GM12878 (cell line): Measurements from ENCODE around the gene NDUFS6. TPM values are rescaled to one million over a fixed set of nuclear protein-coding genes. Genes with fewer than 3 reads are reported as not detected.

Experiments used
- ATAC-seq: fragments of 200-7000 bp; cut with Tn5 transposase; 3 replicates; pipeline ENCODE4 v1.9.1; 2020; ENCODE audit warnings: mild to moderate bottlenecking, moderate library complexity
- BruUV-seq: library from RNA; stranded (reverse); fragments of 400-500 nt; replicated peaks from 2 replicates; lab custom pipeline; 2021; lab: Mats Ljungman, UMichigan
- CTCF ChIA-PET: fragments of 300-600 bp; sonication (Branson Sonifier 250); formaldehyde crosslinking; extraction: SDS; loops from one replicate; lab custom pipeline; 2021; ENCODE audit warnings: inconsistent platforms; lab: Yijun Ruan, JAX
- POLR2A ChIA-PET: fragments of 350-600 bp; formaldehyde crosslinking; extraction: SDS; loops from one replicate; lab custom pipeline; 2021; ENCODE audit warnings: inconsistent platforms; lab: Charles Lee
- RAD21 ChIA-PET: fragments of 300-600 bp; sonication (Branson Sonifier 250); formaldehyde crosslinking; loops from one replicate; lab custom pipeline; 2023; ENCODE audit warnings: antibody characterized with exemption; ENCODE audit not compliant: unreplicated experiment; lab: Charles Lee
- SMC1A ChIA-PET: fragments of 300-600 bp; sonication (Branson Sonifier 250); formaldehyde crosslinking; loops from one replicate; lab custom pipeline; 2023; ENCODE audit not compliant: unreplicated experiment, uncharacterized antibody; lab: Charles Lee
- DNase-seq: peaks from one replicate; pipeline ENCODE4 v3.0.0-alpha.2; 2011; ENCODE audit warnings: low read depth, low spot score
- FAIRE-seq: peaks from 3 replicates; lab custom pipeline; 2011; peaks lifted over from hg19 to GRCh38; lab: Jason Lieb, UNC
- H2AFZ ChIP-seq: 2 replicates; pipeline ENCODE4 v1.6.0; 2011; ENCODE audit warnings: low read depth, low read length, control low read depth; ENCODE audit not compliant: control insufficient read depth
- H3K27ac ChIP-seq: 2 replicates; pipeline ENCODE4 v1.5.1; 2011; ENCODE audit warnings: control low read depth; ENCODE audit not compliant: control insufficient read depth, insufficient read depth
- H3K27me3 ChIP-seq, 2 experiments: replicated peaks in 1 of 2; 2 replicates each; pipeline versions ENCODE4 v1.6.0 to v1.6.1; 2011; ENCODE audit warnings: low read length in 1 of 2; ENCODE audit not compliant: control insufficient read depth in 2 of 2, insufficient read depth in 2 of 2
- H3K36me3 ChIP-seq, 2 experiments: 2 replicates each; pipeline ENCODE4 v1.5.1; 2011; ENCODE audit warnings: low read length in 1 of 2; ENCODE audit not compliant: control insufficient read depth in 2 of 2, insufficient read depth in 2 of 2
- H3K4me1 ChIP-seq: 2 replicates; pipeline ENCODE4 v1.6.1; 2011; ENCODE audit warnings: mild to moderate bottlenecking, low read length, moderate library complexity, mixed read lengths; ENCODE audit not compliant: control insufficient read depth, insufficient read depth
- H3K4me2 ChIP-seq: 2 replicates; pipeline ENCODE4 v1.6.0; 2011; ENCODE audit warnings: control low read depth; ENCODE audit not compliant: control insufficient read depth, insufficient read depth
- H3K4me3 ChIP-seq: fragments of 200-600 bp; sonication (generic); 2 replicates; pipeline ENCODE4 v1.5.1; 2016
- H3K79me2 ChIP-seq: 2 replicates; pipeline ENCODE4 v1.6.0; 2011; ENCODE audit warnings: low read length; ENCODE audit not compliant: control insufficient read depth, insufficient read depth
- H3K9ac ChIP-seq: 2 replicates; pipeline ENCODE4 v1.8.0; 2011; ENCODE audit warnings: low read length, control low read depth, mixed read lengths; ENCODE audit not compliant: control insufficient read depth, insufficient read depth
- H3K9me3 ChIP-seq: replicated peaks from 3 replicates; pipeline ENCODE4 v1.5.1; 2011; ENCODE audit warnings: mild to moderate bottlenecking, low read length; ENCODE audit not compliant: control insufficient read depth, insufficient read depth
- H4K20me1 ChIP-seq: 2 replicates; pipeline ENCODE4 v1.6.0; 2011; ENCODE audit not compliant: control insufficient read depth, insufficient read depth
- CBX3 ChIP-seq: fragments of 200-600 bp; sonication (generic); IDR thresholded peaks from 2 replicates; pipeline ENCODE4 v1.6.1; 2016; ENCODE audit warnings: low read depth, borderline replicate concordance
- CREB1 ChIP-seq: IDR thresholded peaks from 2 replicates; pipeline ENCODE4 v1.6.1; 2012; ENCODE audit warnings: low read depth, mild to moderate bottlenecking, inconsistent platforms
- ESRRA ChIP-seq: IDR thresholded peaks from 2 replicates; pipeline ENCODE4 v1.6.1; 2012; ENCODE audit warnings: mild to moderate bottlenecking, low read length, improper control_type of control experiment
- NBN ChIP-seq: fragments of 450-650 bp; IDR thresholded peaks from 2 replicates; pipeline ENCODE4 v1.6.1; 2016
- NRF1 ChIP-seq: conservative IDR thresholded peaks from 2 replicates; pipeline ENCODE4 v1.6.1; 2011; ENCODE audit warnings: mild to moderate bottlenecking, low read depth, low read length, improper control_type of control experiment
- RB1 ChIP-seq: fragments of 450-650 bp; formaldehyde crosslinking; IDR thresholded peaks from 2 replicates; pipeline ENCODE4 v1.6.1; 2017; ENCODE audit warnings: mild to moderate bottlenecking, borderline replicate concordance
- SMAD1 ChIP-seq: fragments of 450-650 bp; IDR thresholded peaks from 2 replicates; pipeline ENCODE4 v1.6.1; 2018; ENCODE audit warnings: mild to moderate bottlenecking, low read depth; ENCODE audit not compliant: partially characterized antibody
- STAT1 ChIP-seq: fragments of 450-650 bp; conservative IDR thresholded peaks from 2 replicates; pipeline ENCODE4 v1.6.1; 2014; ENCODE audit warnings: antibody characterized with exemption, mild to moderate bottlenecking
- SUPT20H ChIP-seq: IDR thresholded peaks from 2 replicates; pipeline ENCODE4 v1.6.1; 2011; ENCODE audit warnings: low read depth, mild to moderate bottlenecking, low read length, moderate library complexity, borderline replicate concordance; ENCODE audit not compliant: control insufficient read depth
- TAF1 ChIP-seq: IDR thresholded peaks from 2 replicates; pipeline ENCODE4 v1.6.1; 2011; ENCODE audit warnings: mild to moderate bottlenecking, low read depth, low read length, borderline replicate concordance
- ZNF217 ChIP-seq: fragments of 450-650 bp; IDR thresholded peaks from 2 replicates; pipeline ENCODE4 v1.6.1; 2017; ENCODE audit warnings: antibody characterized with exemption, mild to moderate bottlenecking
- WGBS: methylation state at CpG from one replicate; pipeline ENCODE4 v1.1.6; 2016; ENCODE audit warnings: low lambda C conversion rate; ENCODE audit not compliant: insufficient replicate concordance, insufficient coverage; ENCODE audit errors: missing lambda C conversion rate; 5-methylcytosine and 5-hydroxymethylcytosine counted together
- in situ Hi-C: fragments of 300-500 bp; cut with MboI; formaldehyde crosslinking; loops from 9 replicates; pipeline ENCODE4 v1.14.3; 2018; ENCODE audit warnings: mixed read lengths
- intact Hi-C: fragments of 100-400 bp; cut with micrococcal nuclease; formaldehyde crosslinking; loops from one replicate; pipeline ENCODE4 v1.14.2; 2022; ENCODE audit not compliant: unreplicated experiment
- polyA plus RNA-seq, 11 experiments: library from polyadenylated mRNA; depleted of rRNA in 4 of 11; unstranded in 6 of 11; stranded (reverse) in 5 of 11; fragments of >200 nt; fragmentation: Nextera tagmentation in 4 of 11; fragmentation: Illumina TruSeq in 1 of 11; extraction: Ambion mirVana in 4 of 11; extraction: Trizol in 1 of 11; gene quantifications; 1 replicate in 1 of 11; 2 replicates in 10 of 11; pipeline versions ENCODE4 v1.2.1 to v1.2.3, GENCODE V29; 2011 to 2016; ENCODE audit warnings: inconsistent platforms in 2 of 11, missing spikeins in 2 of 11, low read depth in 1 of 11
- total RNA-seq, 4 experiments: library from RNA; depleted of rRNA in 3 of 4; stranded (reverse); fragments of >200 nt in 3 of 4; fragmentation: Illumina TruSeq in 1 of 4; extraction: Trizol in 1 of 4; gene quantifications; 2 replicates each; pipeline versions ENCODE4 v1.2.1 to v1.2.3, GENCODE V29; 2013 to 2021
- TF ChIP-seq, protein P1 (sequence below): fragments of 450-650 bp; IDR thresholded peaks from 2 replicates; pipeline ENCODE4 v1.6.1; 2017; ENCODE audit warnings: low read depth, mild to moderate bottlenecking, moderate library complexity
- TF ChIP-seq, protein P2 (sequence below): fragments of 450-650 bp; formaldehyde crosslinking; IDR thresholded peaks from 2 replicates; pipeline ENCODE4 v1.4.0; 2020; ENCODE audit warnings: mild to moderate bottlenecking, moderate library complexity
- TF ChIP-seq, protein P3 (sequence below): IDR thresholded peaks from 2 replicates; pipeline ENCODE4 v1.6.1; 2011; ENCODE audit warnings: borderline replicate concordance, low read depth, mild to moderate bottlenecking, moderate library complexity, mixed read lengths, low read length; ENCODE audit not compliant: insufficient read depth; ENCODE audit errors: extremely low read length
- TF ChIP-seq, protein P4 (sequence below), 3 experiments: IDR thresholded peaks in 2 of 3; conservative IDR thresholded peaks in 1 of 3; 2 replicates each; pipeline ENCODE4 v1.5.1; 2011; ENCODE audit warnings: low read depth in 3 of 3, low read length in 3 of 3, mild to moderate bottlenecking in 3 of 3, control low read depth in 2 of 3, moderate library complexity in 2 of 3, inconsistent platforms in 1 of 3, mixed read lengths in 1 of 3; ENCODE audit not compliant: control insufficient read depth in 2 of 3, insufficient read depth in 1 of 3; ENCODE audit errors: extremely low read depth in 1 of 3

NDUFS6 gene
- total and polyA plus RNA-seq, 10 of the 15 experiments (the other 5 are each of a cell fraction or from before 2014, with no cell fraction given): 20.7 to 213 (median 58.3) TPM

DNA sequence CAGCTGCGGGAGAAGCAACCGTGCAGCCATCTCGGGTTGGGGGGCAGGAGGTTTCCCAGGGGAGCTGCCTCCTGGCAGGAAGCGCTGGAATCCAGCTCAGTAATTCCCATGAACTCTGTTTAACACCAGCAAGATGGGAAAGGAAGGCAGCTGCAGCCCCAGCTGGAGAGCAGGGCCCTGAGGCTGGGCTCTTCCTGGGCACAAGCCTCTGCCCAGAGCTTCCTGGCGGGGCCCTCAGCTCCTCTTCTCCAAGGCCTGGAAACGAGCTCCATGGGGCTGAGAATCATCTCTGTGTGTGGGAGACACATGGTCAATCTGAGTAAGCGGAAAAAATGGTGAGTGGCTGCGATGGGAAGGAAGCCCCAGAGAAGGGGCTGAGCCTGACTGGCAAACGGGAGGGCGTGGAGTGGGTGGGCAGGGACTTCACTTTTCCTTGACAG is 7.9 kb upstream of the NDUFS6 start:
- H3K36me3 ChIP-seq: peaks cover 13 to 21% of the 10 kb centered on the region in 2 experiments
- H3K4me2 ChIP-seq: peak overlapping the region; percentile 97
- ChIA-PET POLR2A (interaction anchor here (0.6 to 2.0 kb wide), 6 partner anchors 8 to 480 kb away, joined by 3 to 14 read pairs (median 5); partner anchors contain the start of gene NDUFS6), CTCF (interaction anchor here (0.9 to 1.6 kb wide), 7 partner anchors 9 to 55 kb away, joined by 3 to 6 read pairs (median 4); no protein-coding TSS in a partner anchor), SMC1A (interaction anchor here (0.9 to 2.0 kb wide), 9 partner anchors 8 to 55 kb away, joined by 3 to 18 read pairs (median 5); partner anchors contain the start of gene NDUFS6), RAD21 (interaction anchor here (0.9 to 2.0 kb wide), 6 partner anchors 11 to 301 kb away, joined by 3 to 22 read pairs (median 6); no protein-coding TSS in a partner anchor)
- ATAC-seq (peak; percentile 30), FAIRE-seq (no peak), DNase-seq (no peak)
- intact Hi-C loops (loop anchor here (2.0 to 10.0 kb wide), 2 partner anchors 299 to 479 kb away; no protein-coding TSS in a partner anchor), in situ Hi-C loops (no loop called here)
- no peaks in the 10 kb centered on the region for H3K27me3 ChIP-seq
- peak overlapping the region; percentile 69 for H2AFZ ChIP-seq
- no TSS peak for BruUV-seq
- 12% methylated on average over 10 of the region's 10 CpGs for WGBS
- H4K20me1 ChIP-seq: no peaks in the 10 kb centered on the region
- H3K27ac ChIP-seq: peak overlapping the region; percentile 92
- no peaks in the 10 kb centered on the region; the same call in 2 of the 3 replicates for H3K9me3 ChIP-seq
- peaks cover 60% of the 10 kb centered on the region for H3K4me1 ChIP-seq
- peak overlapping the region; percentile 75 for H3K9ac ChIP-seq
- H3K4me3 ChIP-seq: peak overlapping the region; percentile 56; the same call in 1 of the 2 replicates
- H3K79me2 ChIP-seq: peaks cover 23% of the 10 kb centered on the region
- TF ChIP-seq SUPT20H (no peak), TAF1 (no peak), ZNF217 (no peak), CREB1 (no peak), CBX3 (no peak), NBN (no peak), NRF1 (no peak), STAT1 (no peak), ESRRA (no peak), SMAD1 (no peak), RB1 (no peak)
- TF ChIP-seq, protein P1, sequence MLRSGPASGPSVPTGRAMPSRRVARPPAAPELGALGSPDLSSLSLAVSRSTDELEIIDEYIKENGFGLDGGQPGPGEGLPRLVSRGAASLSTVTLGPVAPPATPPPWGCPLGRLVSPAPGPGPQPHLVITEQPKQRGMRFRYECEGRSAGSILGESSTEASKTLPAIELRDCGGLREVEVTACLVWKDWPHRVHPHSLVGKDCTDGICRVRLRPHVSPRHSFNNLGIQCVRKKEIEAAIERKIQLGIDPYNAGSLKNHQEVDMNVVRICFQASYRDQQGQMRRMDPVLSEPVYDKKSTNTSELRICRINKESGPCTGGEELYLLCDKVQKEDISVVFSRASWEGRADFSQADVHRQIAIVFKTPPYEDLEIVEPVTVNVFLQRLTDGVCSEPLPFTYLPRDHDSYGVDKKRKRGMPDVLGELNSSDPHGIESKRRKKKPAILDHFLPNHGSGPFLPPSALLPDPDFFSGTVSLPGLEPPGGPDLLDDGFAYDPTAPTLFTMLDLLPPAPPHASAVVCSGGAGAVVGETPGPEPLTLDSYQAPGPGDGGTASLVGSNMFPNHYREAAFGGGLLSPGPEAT: no peak
- TF ChIP-seq, protein P2, sequence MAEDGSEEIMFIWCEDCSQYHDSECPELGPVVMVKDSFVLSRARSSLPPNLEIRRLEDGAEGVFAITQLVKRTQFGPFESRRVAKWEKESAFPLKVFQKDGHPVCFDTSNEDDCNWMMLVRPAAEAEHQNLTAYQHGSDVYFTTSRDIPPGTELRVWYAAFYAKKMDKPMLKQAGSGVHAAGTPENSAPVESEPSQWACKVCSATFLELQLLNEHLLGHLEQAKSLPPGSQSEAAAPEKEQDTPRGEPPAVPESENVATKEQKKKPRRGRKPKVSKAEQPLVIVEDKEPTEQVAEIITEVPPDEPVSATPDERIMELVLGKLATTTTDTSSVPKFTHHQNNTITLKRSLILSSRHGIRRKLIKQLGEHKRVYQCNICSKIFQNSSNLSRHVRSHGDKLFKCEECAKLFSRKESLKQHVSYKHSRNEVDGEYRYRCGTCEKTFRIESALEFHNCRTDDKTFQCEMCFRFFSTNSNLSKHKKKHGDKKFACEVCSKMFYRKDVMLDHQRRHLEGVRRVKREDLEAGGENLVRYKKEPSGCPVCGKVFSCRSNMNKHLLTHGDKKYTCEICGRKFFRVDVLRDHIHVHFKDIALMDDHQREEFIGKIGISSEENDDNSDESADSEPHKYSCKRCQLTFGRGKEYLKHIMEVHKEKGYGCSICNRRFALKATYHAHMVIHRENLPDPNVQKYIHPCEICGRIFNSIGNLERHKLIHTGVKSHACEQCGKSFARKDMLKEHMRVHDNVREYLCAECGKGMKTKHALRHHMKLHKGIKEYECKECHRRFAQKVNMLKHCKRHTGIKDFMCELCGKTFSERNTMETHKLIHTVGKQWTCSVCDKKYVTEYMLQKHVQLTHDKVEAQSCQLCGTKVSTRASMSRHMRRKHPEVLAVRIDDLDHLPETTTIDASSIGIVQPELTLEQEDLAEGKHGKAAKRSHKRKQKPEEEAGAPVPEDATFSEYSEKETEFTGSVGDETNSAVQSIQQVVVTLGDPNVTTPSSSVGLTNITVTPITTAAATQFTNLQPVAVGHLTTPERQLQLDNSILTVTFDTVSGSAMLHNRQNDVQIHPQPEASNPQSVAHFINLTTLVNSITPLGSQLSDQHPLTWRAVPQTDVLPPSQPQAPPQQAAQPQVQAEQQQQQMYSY (CRISPR knock-in tag): no peak
- TF ChIP-seq, protein P3, sequence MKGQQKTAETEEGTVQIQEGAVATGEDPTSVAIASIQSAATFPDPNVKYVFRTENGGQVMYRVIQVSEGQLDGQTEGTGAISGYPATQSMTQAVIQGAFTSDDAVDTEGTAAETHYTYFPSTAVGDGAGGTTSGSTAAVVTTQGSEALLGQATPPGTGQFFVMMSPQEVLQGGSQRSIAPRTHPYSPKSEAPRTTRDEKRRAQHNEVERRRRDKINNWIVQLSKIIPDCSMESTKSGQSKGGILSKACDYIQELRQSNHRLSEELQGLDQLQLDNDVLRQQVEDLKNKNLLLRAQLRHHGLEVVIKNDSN: no peak
- TF ChIP-seq, protein P4, sequence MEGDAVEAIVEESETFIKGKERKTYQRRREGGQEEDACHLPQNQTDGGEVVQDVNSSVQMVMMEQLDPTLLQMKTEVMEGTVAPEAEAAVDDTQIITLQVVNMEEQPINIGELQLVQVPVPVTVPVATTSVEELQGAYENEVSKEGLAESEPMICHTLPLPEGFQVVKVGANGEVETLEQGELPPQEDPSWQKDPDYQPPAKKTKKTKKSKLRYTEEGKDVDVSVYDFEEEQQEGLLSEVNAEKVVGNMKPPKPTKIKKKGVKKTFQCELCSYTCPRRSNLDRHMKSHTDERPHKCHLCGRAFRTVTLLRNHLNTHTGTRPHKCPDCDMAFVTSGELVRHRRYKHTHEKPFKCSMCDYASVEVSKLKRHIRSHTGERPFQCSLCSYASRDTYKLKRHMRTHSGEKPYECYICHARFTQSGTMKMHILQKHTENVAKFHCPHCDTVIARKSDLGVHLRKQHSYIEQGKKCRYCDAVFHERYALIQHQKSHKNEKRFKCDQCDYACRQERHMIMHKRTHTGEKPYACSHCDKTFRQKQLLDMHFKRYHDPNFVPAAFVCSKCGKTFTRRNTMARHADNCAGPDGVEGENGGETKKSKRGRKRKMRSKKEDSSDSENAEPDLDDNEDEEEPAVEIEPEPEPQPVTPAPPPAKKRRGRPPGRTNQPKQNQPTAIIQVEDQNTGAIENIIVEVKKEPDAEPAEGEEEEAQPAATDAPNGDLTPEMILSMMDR (IDR thresholded peaks at IDR 0.05 in 2 of 3, conservative IDR thresholded peaks at IDR 0.05 in 1 of 3; ENCODE audit: control insufficient read depth in 2 of 3, extremely low read depth in 1 of 3, insufficient read depth in 1 of 3, low read depth in 3 of 3, low read length in 3 of 3): no peak
